HepG2 (cell line): ENCODE data around the gene PCNT. TPM values are rescaled to one million over a fixed set of nuclear protein-coding genes. Genes with fewer than 3 reads are reported as not detected.
A peak's percentile ranks its signal among the peaks of the same experiment; 100 is the strongest.

Experiments used
- CSRNP2 ChIP-seq: sonication (generic); formaldehyde crosslinking; conservative IDR thresholded peaks from 2 replicates; pipeline ENCODE4 v1.8.0; 2022; ENCODE audit warnings: low read depth, missing genetic modification reagents
- FOXA3 ChIP-seq: IDR thresholded peaks from 2 replicates; pipeline ENCODE4 v1.6.1; 2016; ENCODE audit warnings: missing genetic modification reagents, missing compliant biosample characterization
- MTA3 ChIP-seq: sonication (generic); formaldehyde crosslinking; IDR thresholded peaks from 2 replicates; pipeline ENCODE4 v1.4.0; 2020; ENCODE audit warnings: missing genetic modification reagents
- POGZ ChIP-seq: sonication (generic); formaldehyde crosslinking; IDR thresholded peaks from 2 replicates; pipeline ENCODE4 v1.4.0; 2020; ENCODE audit warnings: mild to moderate bottlenecking, missing genetic modification reagents
- POLR2A ChIP-seq, 2 experiments: IDR thresholded peaks; 2 replicates each; pipeline ENCODE4 v1.6.1; 2011; ENCODE audit warnings: low read depth in 2 of 2, low read length in 2 of 2, mild to moderate bottlenecking in 1 of 2, moderate library complexity in 1 of 2; ENCODE audit not compliant: insufficient read depth in 1 of 2
- SALL1 ChIP-seq: sonication (generic); formaldehyde crosslinking; IDR thresholded peaks from 2 replicates; pipeline ENCODE4 v1.8.0; 2022; ENCODE audit warnings: mild to moderate bottlenecking, missing genetic modification reagents
- SP2 ChIP-seq: sonication (generic); formaldehyde crosslinking; IDR thresholded peaks from 2 replicates; pipeline ENCODE4 v1.5.1; 2020; ENCODE audit warnings: mild to moderate bottlenecking, missing genetic modification reagents
- SRSF9 ChIP-seq: fragments of 200-400 bp; formaldehyde crosslinking; IDR thresholded peaks from 2 replicates; pipeline ENCODE4 v1.6.1; 2018; ENCODE audit warnings: borderline replicate concordance, mild to moderate bottlenecking, low read depth, low read length; ENCODE audit not compliant: insufficient read depth, poor library complexity, severe bottlenecking
- TP53 ChIP-seq: sonication (generic); formaldehyde crosslinking; conservative IDR thresholded peaks from 2 replicates; pipeline ENCODE4 v1.4.0; 2020; ENCODE audit warnings: missing genetic modification reagents
- XBP1 ChIP-seq: sonication (generic); formaldehyde crosslinking; IDR thresholded peaks from 2 replicates; pipeline ENCODE4 v1.5.0; 2020; ENCODE audit warnings: missing genetic modification reagents
- XRCC5 ChIP-seq: fragments of 200-400 bp; formaldehyde crosslinking; optimal IDR thresholded peaks from 2 replicates; pipeline ENCODE3; 2017; ENCODE audit warnings: mild to moderate bottlenecking, low read length
- ZFY ChIP-seq: sonication (generic); formaldehyde crosslinking; IDR thresholded peaks from 2 replicates; pipeline ENCODE4 v1.4.0; 2020; ENCODE audit warnings: missing genetic modification reagents
- ZNF253 ChIP-seq: sonication (generic); formaldehyde crosslinking; IDR thresholded peaks from 2 replicates; pipeline ENCODE4 v1.8.0; 2022; ENCODE audit warnings: mild to moderate bottlenecking, missing genetic modification reagents, borderline replicate concordance
- ZNF430 ChIP-seq: sonication (generic); formaldehyde crosslinking; IDR thresholded peaks from 2 replicates; pipeline ENCODE4 v1.9.0; 2021; ENCODE audit warnings: mild to moderate bottlenecking, missing genetic modification reagents
- ZNF44 ChIP-seq: sonication (generic); formaldehyde crosslinking; IDR thresholded peaks from 2 replicates; pipeline ENCODE4 v1.5.1; 2020; ENCODE audit warnings: mild to moderate bottlenecking, missing genetic modification reagents
- ZNF510 ChIP-seq: sonication (generic); formaldehyde crosslinking; IDR thresholded peaks from 2 replicates; pipeline ENCODE4 v1.4.0; 2020; ENCODE audit warnings: low read depth, mild to moderate bottlenecking, missing genetic modification reagents
- ZNF782 ChIP-seq: sonication (generic); formaldehyde crosslinking; IDR thresholded peaks from 2 replicates; pipeline ENCODE4 v1.4.0; 2020; ENCODE audit warnings: missing genetic modification reagents, mild to moderate bottlenecking, borderline replicate concordance
- ZSCAN31 ChIP-seq: sonication (generic); formaldehyde crosslinking; IDR thresholded peaks from 2 replicates; pipeline ENCODE4 v1.5.0; 2020; ENCODE audit warnings: low read depth, mild to moderate bottlenecking, missing genetic modification reagents
- ZSCAN5A ChIP-seq: sonication (generic); formaldehyde crosslinking; IDR thresholded peaks from 2 replicates; pipeline ENCODE4 v1.8.0; 2022; ENCODE audit warnings: mild to moderate bottlenecking, missing genetic modification reagents, borderline replicate concordance
- polyA plus RNA-seq, 8 experiments: library from polyadenylated mRNA; depleted of rRNA in 3 of 8; stranded (reverse) in 7 of 8; unstranded in 1 of 8; fragments of >200 nt; fragmentation: Illumina TruSeq in 4 of 8; extraction: Trizol in 4 of 8; gene quantifications; 2 replicates each; pipeline versions ENCODE4 v1.2.1 to v1.2.3, GENCODE V29; 2011 to 2016; ENCODE audit warnings: low read depth in 4 of 8, missing spikeins in 1 of 8, mixed read lengths in 1 of 8; ENCODE audit not compliant: insufficient read depth in 1 of 8
- total RNA-seq, 5 experiments: library from RNA; depleted of rRNA; stranded (reverse); fragments of >200 nt; fragmentation: Illumina TruSeq; extraction: Trizol; gene quantifications; 2 replicates each; pipeline ENCODE4 v1.2.3, GENCODE V29; 2016; ENCODE audit warnings: low read depth in 1 of 5
- TF ChIP-seq, protein P1 (sequence below): sonication (generic); formaldehyde crosslinking; IDR thresholded peaks from 2 replicates; pipeline ENCODE4 v1.5.0; 2020; ENCODE audit warnings: mild to moderate bottlenecking, missing genetic modification reagents
- TF ChIP-seq, protein P2 (sequence below): sonication (generic); formaldehyde crosslinking; IDR thresholded peaks from 2 replicates; pipeline ENCODE4 v1.5.1; 2020; ENCODE audit warnings: mild to moderate bottlenecking, missing genetic modification reagents, borderline replicate concordance
- TF ChIP-seq, protein P3 (sequence below): IDR thresholded peaks from 2 replicates; pipeline ENCODE4 v1.6.1; 2016; ENCODE audit warnings: low read depth

PCNT gene
- total and polyA plus RNA-seq, 2 of the 13 experiments (the other 11 are each of a cell fraction or from before 2014, with no cell fraction given) = 5.6 to 12.4 TPM

DNA sequence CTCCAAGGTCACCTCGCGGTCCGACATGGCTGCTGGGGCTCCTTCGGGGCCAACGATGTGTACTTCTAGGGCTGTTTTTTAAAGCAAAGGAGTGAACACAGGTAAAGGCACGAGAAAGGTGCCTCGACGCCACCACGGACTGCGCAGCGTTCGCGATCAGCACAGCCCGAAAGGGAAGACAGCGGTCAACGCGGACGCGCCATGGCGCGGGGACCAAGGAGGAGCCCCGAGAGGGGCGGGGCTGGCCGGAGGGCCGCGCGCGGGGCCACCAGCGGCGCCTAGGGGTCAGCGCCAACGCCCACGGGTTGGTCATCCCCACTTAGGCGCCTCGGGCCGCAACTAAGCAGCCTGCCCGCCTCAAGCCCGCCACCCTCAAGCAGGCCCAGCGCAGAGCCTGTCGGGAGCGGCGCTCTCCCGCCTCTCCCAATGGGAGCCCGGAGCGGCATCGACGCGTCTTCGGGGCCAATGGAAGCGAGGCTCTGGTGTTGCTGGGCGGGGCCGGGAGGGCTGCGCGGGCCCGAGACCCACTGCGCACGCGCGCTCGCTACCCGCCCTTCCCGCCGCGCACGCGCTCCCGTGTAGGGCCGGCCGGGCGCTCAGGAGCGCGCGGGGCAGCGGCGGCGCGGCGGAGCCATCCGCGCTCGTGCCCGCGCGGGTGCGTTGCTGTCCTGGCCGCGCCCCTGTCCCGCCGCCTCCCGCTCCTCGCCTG, 134.5 kb downstream of the PCNT start, which contains the start of gene DIP2A (continued):
- TF ChIP-seq XRCC5 = peak; percentile 80
- TF ChIP-seq, protein P1, sequence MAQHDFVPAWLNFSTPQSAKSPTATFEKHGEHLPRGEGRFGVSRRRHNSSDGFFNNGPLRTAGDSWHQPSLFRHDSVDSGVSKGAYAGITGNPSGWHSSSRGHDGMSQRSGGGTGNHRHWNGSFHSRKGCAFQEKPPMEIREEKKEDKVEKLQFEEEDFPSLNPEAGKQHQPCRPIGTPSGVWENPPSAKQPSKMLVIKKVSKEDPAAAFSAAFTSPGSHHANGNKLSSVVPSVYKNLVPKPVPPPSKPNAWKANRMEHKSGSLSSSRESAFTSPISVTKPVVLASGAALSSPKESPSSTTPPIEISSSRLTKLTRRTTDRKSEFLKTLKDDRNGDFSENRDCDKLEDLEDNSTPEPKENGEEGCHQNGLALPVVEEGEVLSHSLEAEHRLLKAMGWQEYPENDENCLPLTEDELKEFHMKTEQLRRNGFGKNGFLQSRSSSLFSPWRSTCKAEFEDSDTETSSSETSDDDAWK = no peak
- no peak for TF ChIP-seq ZNF44 (CRISPR knock-in tag)
- peak; percentile 93 for TF ChIP-seq ZFY (CRISPR knock-in tag)
- TF ChIP-seq, protein P2, sequence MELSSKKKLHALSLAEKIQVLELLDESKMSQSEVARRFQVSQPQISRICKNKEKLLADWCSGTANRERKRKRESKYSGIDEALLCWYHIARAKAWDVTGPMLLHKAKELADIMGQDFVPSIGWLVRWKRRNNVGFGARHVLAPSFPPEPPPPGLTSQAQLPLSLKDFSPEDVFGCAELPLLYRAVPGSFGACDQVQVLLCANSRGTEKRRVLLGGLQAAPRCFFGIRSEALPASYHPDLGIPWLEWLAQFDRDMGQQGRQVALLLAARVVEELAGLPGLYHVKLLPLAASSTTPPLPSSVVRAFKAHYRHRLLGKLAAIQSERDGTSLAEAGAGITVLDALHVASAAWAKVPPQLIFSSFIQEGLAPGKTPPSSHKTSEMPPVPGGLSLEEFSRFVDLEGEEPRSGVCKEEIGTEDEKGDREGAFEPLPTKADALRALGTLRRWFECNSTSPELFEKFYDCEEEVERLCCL = no peak
- no peak for TF ChIP-seq FOXA3 (CRISPR knock-in tag)
- 0 out of 2 replicates have a peak, but pooled peaks have one; percentile 66 for TF ChIP-seq ZSCAN31 (CRISPR knock-in tag)
- TF ChIP-seq POLR2A (IDR thresholded peaks at IDR 0.05; ENCODE audit: insufficient read depth in 1 of 2, low read depth in 2 of 2, low read length in 2 of 2) = peak; percentile 85
- no peak for TF ChIP-seq MTA3 (CRISPR knock-in tag)
- TF ChIP-seq XBP1 (CRISPR knock-in tag) = no peak
- TF ChIP-seq POGZ (CRISPR knock-in tag) = peak; percentile 83
- TF ChIP-seq SRSF9 = no peak
- TF ChIP-seq ZNF782 (CRISPR knock-in tag) = no peak
- TF ChIP-seq ZSCAN5A (CRISPR knock-in tag) = no peak
- peak; percentile 79 for TF ChIP-seq SALL1 (CRISPR knock-in tag)
- TF ChIP-seq SP2 (CRISPR knock-in tag) = peak; percentile 84
- no peak for TF ChIP-seq TP53
- TF ChIP-seq CSRNP2 (CRISPR knock-in tag) = no peak
- TF ChIP-seq ZNF510 (CRISPR knock-in tag) = peak; percentile 67
- TF ChIP-seq, protein P3, sequence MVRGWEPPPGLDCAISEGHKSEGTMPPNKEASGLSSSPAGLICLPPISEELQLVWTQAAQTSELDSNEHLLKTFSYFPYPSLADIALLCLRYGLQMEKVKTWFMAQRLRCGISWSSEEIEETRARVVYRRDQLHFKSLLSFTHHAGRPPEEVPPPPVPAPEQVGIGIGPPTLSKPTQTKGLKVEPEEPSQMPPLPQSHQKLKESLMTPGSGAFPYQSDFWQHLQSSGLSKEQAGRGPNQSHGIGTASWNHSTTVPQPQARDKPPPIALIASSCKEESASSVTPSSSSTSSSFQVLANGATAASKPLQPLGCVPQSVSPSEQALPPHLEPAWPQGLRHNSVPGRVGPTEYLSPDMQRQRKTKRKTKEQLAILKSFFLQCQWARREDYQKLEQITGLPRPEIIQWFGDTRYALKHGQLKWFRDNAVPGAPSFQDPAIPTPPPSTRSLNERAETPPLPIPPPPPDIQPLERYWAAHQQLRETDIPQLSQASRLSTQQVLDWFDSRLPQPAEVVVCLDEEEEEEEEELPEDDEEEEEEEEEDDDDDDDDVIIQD (CRISPR knock-in tag) = no peak
- peak; percentile 71; the same call in 1 of the 2 replicates for TF ChIP-seq ZNF430 (CRISPR knock-in tag)
- TF ChIP-seq ZNF253 (CRISPR knock-in tag) = 0 out of 2 replicates have a peak, but pooled peaks have one; percentile 33
